Lower lobe of right lung (tissue), 2 donors: ENCODE data around the gene CYP46A1. TPM values are rescaled to one million over a fixed set of nuclear protein-coding genes. Genes with fewer than 3 reads are reported as not detected.
A peak's percentile ranks its signal among the peaks of the same experiment; 100 is the strongest.

Source experiments
- ATAC-seq, 2 donors: fragments of 200-7000 bp; cut with Tn5 transposase; one replicate each; pipeline ENCODE4 v1.9.1; 2020 to 2022; ENCODE audit warnings: mild to moderate bottlenecking in 2 of 2, moderate library complexity in 2 of 2
- DNase-seq: peaks from one replicate; pipeline ENCODE4 v3.0.0-alpha.2; 2020
- H3K27ac ChIP-seq: fragments of 200-600 bp; one replicate; pipeline ENCODE4 v1.8.0; 2022
- H3K27me3 ChIP-seq: fragments of 200-600 bp; one replicate; pipeline ENCODE4 v1.8.0; 2022; ENCODE audit warnings: low read depth
- H3K36me3 ChIP-seq: fragments of 200-600 bp; one replicate; pipeline ENCODE4 v1.8.0; 2022; ENCODE audit warnings: mild to moderate bottlenecking
- H3K4me1 ChIP-seq: fragments of 200-600 bp; one replicate; pipeline ENCODE4 v1.8.0; 2022
- H3K4me3 ChIP-seq: fragments of 200-600 bp; one replicate; pipeline ENCODE4 v1.8.0; 2022; ENCODE audit warnings: mild to moderate bottlenecking
- H3K9me3 ChIP-seq: fragments of 200-600 bp; one replicate; pipeline ENCODE4 v1.8.0; 2022
- intact Hi-C: fragments of 100-400 bp; cut with DNase I; formaldehyde crosslinking; loops from one replicate; pipeline ENCODE4 v1.11.0; 2022
- total RNA-seq: library from RNA; stranded (reverse); fragmentation: NEBNext Ultra II Directional; extraction: Animal tissue kit (Norgen Biotek cat#: 25700); gene quantifications from one replicate; pipeline ENCODE4 v1.2.1, GENCODE V29; 2021
- TF ChIP-seq, protein P1 (sequence below): fragments of 200-600 bp; IDR thresholded peaks from one replicate; pipeline ENCODE4 v1.8.0; 2022; ENCODE audit warnings: antibody characterized with exemption, mild to moderate bottlenecking
- donor health status: DM: no; HTN: yes; CAD: no; lungs with severe emphysema.

CYP46A1 gene
- total RNA-seq, 1 donor from 2014 or later: 0.62 TPM

DNA sequence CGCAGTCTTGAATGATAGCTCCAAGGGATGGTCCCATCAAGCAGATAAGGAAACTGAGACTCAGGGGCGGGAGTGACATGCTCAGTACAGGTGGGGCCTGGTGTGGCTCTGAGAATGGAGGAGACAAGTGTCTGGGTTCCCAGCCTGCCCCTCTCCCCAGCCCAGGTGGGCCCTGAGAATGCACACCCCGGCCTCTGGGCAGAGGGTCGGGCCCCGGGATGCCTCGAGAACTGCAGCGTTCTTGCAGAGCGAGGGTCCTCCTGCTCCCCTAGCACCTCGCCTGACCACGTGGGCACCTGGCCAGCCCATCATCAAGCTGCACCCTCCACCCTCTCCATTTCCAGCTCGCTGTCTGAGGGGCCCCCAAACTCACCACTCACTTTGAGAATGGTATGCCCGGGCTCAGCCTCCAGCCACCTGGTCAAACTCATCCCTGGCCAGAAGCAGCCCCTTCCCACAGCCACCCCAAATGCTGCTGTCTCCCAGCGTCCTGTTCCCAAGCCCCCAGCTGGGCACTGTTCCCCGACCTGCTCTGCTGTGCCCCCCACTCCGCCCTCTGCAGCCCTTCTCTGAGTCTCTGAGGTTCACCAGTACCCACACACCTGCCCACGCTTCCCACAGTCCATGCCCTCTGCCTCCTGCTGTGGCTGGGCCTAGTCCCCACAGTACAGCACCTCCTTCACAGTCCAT is 44.3 kb downstream of the CYP46A1 start:
- peak; percentile 32 for DNase-seq

DNA sequence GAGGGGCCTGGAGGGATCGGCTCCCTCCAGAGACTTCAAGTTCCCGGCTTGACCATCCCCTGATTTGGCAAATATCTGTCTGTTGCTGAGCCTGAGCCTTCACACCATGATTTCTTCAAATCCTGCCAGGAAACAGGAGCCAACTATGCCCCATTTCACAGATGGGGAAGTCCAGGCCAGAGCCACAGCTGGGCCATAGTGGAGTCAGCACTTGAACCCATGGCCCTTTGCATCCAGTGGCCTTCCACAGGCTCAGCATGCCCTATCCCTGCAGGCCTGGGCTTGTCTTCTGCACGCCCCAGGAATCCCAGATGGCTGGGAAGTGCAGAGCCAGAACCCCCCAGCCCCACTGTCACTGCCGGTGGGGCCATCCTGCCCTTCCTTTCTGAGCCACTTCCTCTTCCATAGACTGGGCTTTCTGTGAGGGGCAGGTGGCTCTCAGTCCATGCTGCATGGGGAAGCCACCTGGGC is 44.9 kb downstream of the CYP46A1 start:
- intact Hi-C loops: no loop called here
- Histone ChIP-seq H3K36me3 (no peaks in the 10 kb centered on the region), H3K4me3 (no peak overlapping the region), H3K9me3 (no peaks in the 10 kb centered on the region), H3K4me1 (peaks cover 27% of the 10 kb centered on the region), H3K27ac (no peak overlapping the region), H3K27me3 (peaks cover 18% of the 10 kb centered on the region)
- peak; percentile 41 for DNase-seq
- ATAC-seq: no peak
- TF ChIP-seq, protein P1, sequence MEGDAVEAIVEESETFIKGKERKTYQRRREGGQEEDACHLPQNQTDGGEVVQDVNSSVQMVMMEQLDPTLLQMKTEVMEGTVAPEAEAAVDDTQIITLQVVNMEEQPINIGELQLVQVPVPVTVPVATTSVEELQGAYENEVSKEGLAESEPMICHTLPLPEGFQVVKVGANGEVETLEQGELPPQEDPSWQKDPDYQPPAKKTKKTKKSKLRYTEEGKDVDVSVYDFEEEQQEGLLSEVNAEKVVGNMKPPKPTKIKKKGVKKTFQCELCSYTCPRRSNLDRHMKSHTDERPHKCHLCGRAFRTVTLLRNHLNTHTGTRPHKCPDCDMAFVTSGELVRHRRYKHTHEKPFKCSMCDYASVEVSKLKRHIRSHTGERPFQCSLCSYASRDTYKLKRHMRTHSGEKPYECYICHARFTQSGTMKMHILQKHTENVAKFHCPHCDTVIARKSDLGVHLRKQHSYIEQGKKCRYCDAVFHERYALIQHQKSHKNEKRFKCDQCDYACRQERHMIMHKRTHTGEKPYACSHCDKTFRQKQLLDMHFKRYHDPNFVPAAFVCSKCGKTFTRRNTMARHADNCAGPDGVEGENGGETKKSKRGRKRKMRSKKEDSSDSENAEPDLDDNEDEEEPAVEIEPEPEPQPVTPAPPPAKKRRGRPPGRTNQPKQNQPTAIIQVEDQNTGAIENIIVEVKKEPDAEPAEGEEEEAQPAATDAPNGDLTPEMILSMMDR: no peak

More for the DNA sequence above, 44.3 kb downstream of the CYP46A1 start:
- no peak overlapping the region for H3K27ac ChIP-seq
- intact Hi-C loops: no loop called here
- no peaks in the 10 kb centered on the region for H3K36me3 ChIP-seq
- peaks cover 18% of the 10 kb centered on the region for H3K27me3 ChIP-seq
- ATAC-seq: no peak
- no peaks in the 10 kb centered on the region for H3K9me3 ChIP-seq
- H3K4me3 ChIP-seq: no peak overlapping the region
- TF ChIP-seq, protein P1: no peak
- H3K4me1 ChIP-seq: peaks cover 22% of the 10 kb centered on the region

DNA sequence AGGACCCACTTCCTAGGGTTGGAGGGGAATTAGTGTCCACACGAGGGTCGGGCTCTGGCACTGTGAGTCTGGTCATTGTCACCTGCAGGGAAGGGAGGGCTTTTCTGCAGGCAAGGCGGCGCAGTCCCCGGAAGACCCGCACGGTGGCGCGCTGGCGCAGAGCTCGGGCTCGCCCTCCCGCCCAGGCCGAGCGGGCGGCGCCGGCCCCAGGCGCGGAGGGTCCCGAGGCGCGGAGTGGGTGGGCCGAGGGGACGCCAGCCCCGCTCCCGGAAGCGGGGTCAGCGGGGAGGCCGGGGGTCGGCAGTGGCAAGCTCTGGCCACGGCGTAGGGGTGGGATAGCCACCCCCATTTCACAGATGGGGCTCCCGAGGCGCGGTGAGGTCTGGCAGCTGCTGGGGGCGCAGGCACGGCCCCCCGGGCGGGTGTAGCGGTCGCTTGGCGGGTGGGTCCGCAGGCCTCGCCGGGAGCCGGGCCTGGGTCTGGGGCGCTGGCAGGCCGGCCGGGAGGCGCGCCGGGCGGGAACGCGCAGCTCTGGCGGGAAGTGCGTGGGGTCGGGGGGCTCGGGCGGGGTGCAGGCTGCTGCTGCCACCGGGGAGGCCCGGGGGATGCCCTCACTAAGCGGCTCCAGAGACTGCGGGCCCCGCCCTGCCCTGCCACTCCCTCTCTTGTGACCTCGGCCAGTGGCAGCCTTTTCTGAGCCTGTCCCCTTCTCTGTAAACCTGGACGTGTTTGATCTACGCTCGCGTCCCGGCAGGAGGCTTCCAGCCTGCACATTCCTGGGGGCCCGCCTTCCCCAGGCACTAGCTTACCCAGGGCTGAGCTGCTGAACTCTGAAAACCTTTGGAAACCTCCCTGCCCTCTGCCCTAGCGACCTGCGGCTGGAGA is 46.1 kb downstream of the CYP46A1 start:
- peaks cover 18% of the 10 kb centered on the region for H3K27me3 ChIP-seq
- H3K36me3 ChIP-seq: no peaks in the 10 kb centered on the region
- peak overlapping the region; percentile 46 for H3K27ac ChIP-seq
- H3K4me3 ChIP-seq: peak overlapping the region; percentile 57
- TF ChIP-seq, protein P1: peak; percentile 93
- intact Hi-C loops: loop anchor here (10.0 kb wide), 1 partner anchor 155 kb away; no protein-coding TSS in a partner anchor
- ATAC-seq: peak; percentile 76 to 83
- H3K9me3 ChIP-seq: no peaks in the 10 kb centered on the region
- DNase-seq: peak; percentile 78
- H3K4me1 ChIP-seq: peaks cover 39% of the 10 kb centered on the region

DNA sequence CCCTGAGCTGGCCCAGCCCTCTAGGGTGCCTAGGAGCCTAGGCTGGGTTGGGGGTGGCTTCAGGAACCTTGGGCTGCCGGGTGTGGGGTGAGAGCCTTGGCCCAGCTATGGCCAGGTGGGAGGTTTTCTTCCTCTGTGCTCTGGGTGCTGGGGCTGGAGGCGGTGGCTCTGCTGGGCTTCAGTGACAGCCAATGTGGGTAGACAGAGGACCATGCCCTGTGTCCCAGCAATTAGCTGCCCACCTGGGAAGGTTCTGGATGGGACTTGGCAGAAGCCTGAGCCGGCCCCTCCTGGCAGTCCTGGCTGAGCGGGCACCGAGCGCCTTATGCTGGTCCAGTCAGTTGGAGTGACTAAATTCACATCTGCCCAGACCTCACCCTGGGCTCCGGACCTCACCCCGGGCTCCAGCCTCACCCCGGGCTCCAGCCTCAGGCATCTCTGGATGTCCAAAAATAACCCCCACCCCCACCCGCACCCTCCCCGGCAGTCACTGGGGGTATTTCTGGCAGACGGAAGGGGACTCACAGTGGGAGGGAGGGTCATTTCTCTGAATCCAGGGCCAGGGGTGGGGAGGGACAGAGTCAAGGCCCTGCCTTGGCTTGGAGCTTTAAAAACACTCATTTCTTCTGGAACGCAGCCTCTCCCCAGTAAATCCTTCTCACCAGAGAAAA is 46.9 kb downstream of the CYP46A1 start:
- no peaks in the 10 kb centered on the region for H3K9me3 ChIP-seq
- H3K4me3 ChIP-seq: peak overlapping the region; percentile 57
- H3K4me1 ChIP-seq: peaks cover 47% of the 10 kb centered on the region
- DNase-seq (peak; percentile 43), ATAC-seq (no peak)
- no peaks in the 10 kb centered on the region for H3K36me3 ChIP-seq
- H3K27me3 ChIP-seq: peaks cover 18% of the 10 kb centered on the region
- TF ChIP-seq, protein P1: no peak
- H3K27ac ChIP-seq: peak overlapping the region; percentile 46
- intact Hi-C loops: loop anchor here (10.0 kb wide), 1 partner anchor 154 kb away; no protein-coding TSS in a partner anchor
